ENCODE results near the gene KCNH2.
A peak's percentile ranks its signal among the peaks of the same experiment; 100 is the strongest.

The KCNH2 gene

DNA sequence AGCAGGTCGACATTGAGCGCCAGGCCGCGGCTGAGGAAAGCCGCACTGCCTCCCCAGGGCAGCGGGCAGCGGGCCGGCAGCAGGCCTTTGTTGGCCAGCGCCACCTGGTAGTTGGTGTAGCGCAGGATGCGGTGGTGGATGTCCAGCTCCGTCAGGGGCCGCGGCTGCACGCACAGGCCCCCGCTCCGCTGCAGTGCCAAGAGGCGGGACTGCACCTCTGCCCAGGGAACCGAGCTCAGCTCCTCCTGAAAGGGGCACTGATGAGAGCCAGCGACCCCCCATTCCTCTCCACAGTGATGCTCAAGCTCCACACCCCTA is 41.0 kb upstream of the KCNH2 start:
- no peak overlapping the region for H3K4me3 ChIP-seq (ENCODE audit: low read depth, low read length)
- in situ Hi-C loops (cut with HindIII; ENCODE audit: low sequenced_read_pairs): no loop called here
- DNase-seq (ENCODE audit: low read depth): no peak
- TF ChIP-seq CTCF (IDR thresholded peaks at IDR 0.05; ENCODE audit: low read depth, low read length, missing control alignments): no peak

DNA sequence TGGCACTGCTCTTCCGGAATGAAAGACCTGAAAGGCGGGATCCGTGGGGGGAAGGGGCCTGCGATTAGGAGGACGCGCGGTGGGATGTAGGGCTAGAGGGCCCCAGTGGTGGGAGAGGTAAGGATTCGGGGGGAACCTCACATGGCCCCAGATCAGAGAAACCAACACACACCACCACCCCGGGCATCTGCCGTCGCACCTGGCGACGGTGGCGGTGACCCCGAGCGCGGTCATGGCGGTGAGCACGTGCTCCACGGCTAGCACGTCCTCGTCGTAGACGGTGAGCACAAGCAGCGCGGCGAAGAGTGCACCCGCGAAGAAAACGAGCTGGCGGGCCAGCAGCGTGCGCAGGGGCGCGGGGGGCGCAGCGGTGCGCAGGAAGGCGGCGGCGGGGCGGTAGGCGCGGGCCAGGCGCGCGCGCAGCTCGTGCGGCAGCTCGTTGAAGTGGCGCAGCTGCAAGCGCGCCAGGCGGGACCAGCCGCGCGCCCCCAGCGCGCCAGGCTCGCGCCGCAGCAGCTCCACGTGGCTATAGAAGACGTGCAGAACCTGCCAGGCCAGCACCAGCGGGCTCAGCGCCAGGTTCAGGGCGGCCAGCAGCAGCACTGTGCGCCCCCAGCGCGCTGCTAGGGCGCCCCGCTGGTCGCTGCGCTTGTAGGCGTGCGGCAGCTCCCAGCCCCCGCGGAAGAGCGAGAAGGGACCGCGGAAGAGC is 40.5 kb upstream of the KCNH2 start:
- no peak for DNase-seq (ENCODE audit: low read depth)
- H3K4me3 ChIP-seq (ENCODE audit: low read depth, low read length): no peak overlapping the region
- in situ Hi-C loops (cut with HindIII; ENCODE audit: low sequenced_read_pairs): no loop called here
- no peak for TF ChIP-seq CTCF (IDR thresholded peaks at IDR 0.05; ENCODE audit: low read depth, low read length, missing control alignments)

- in situ Hi-C loops (cut with HindIII; ENCODE audit: low sequenced_read_pairs): no loop called here
- H3K4me3 ChIP-seq (ENCODE audit: low read depth, low read length): no peak overlapping the region
- peak; percentile 96 for TF ChIP-seq CTCF (IDR thresholded peaks at IDR 0.05; ENCODE audit: low read depth, low read length, missing control alignments)
- no peak for DNase-seq (ENCODE audit: low read depth)
These were observed 39.9 kb upstream of the KCNH2 start for GRCh38 chr7:151017953-151018420.

DNA sequence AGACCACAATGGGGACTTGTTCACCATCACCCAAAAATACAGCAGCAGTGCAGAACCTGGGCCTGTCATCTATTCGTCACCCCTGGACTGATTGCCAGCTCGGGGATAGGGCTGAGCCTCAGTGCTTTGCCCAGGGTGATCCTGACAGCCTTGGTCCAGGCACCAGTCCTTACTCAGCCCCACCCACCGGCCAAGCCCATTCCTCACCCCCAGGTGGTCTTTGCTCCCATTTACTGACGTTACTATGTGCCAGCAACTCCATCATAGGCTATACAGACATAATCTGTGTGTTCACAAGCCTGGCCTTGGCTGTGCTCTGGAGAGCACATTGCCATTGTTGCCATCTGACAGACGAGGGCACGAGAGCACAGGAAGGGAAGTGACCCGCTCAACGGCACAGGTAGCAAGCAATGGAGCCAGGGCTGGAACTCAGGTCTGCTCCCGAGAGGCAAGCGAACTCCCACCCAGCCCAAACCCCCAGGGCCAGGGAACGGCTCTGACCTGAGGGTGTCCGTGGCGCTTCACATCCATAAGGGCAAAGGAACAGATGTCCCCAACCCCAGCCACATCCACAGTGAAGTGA is 39.3 kb upstream of the KCNH2 start:
- no peak for TF ChIP-seq CTCF (IDR thresholded peaks at IDR 0.05; ENCODE audit: low read depth, low read length, missing control alignments)
- in situ Hi-C loops (cut with HindIII; ENCODE audit: low sequenced_read_pairs): no loop called here
- no peak for DNase-seq (ENCODE audit: low read depth)
- no peak overlapping the region for H3K4me3 ChIP-seq (ENCODE audit: low read depth, low read length)

- DNase-seq (ENCODE audit: low read depth): no peak
- no peak for TF ChIP-seq CTCF (IDR thresholded peaks at IDR 0.05; ENCODE audit: low read depth, low read length, missing control alignments)
- in situ Hi-C loops (cut with HindIII; ENCODE audit: low sequenced_read_pairs): no loop called here
- no peak overlapping the region for H3K4me3 ChIP-seq (ENCODE audit: low read depth, low read length)
These were observed 38.8 kb upstream of the KCNH2 start for GRCh38 chr7:151016942-151017341.

DNA sequence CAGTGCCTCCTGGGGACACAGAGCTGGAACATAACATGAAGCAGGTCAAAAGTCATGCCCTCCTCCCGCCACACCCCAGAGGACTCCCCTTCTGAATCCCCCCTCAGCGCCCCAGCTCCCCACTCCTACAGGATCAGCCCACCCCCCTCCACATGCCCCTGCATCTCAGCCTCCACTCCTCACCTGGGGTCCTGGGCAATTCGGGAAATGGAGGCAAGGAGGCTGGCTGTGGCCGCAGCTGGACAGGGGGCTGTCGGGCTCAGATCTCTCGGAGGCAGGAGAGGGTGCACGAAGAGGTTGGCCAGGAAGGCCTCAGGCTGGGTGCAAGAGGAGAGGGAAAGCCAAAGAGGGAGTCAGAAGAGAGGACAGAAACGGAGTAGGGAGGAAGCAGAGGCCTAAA is 38.4 kb upstream of the KCNH2 start:
- no peak for TF ChIP-seq CTCF (IDR thresholded peaks at IDR 0.05; ENCODE audit: low read depth, low read length, missing control alignments)
- no peak overlapping the region for H3K4me3 ChIP-seq (ENCODE audit: low read depth, low read length)
- no peak for DNase-seq (ENCODE audit: low read depth)
- in situ Hi-C loops (cut with HindIII; ENCODE audit: low sequenced_read_pairs): no loop called here
